Right ventricle myocardium inferior (tissue), 1 donor: Measurements from ENCODE around the gene GALNT1. TPM values are rescaled to one million over a fixed set of nuclear protein-coding genes. Genes with fewer than 3 reads are reported as not detected.
A peak's percentile ranks its signal among the peaks of the same experiment; 100 is the strongest.

Experiments used
- ATAC-seq: fragments of 200-7000 bp; cut with Tn5 transposase; one replicate; pipeline ENCODE4 v1.9.1; 2020; ENCODE audit warnings: mild to moderate bottlenecking, moderate library complexity
- DNase-seq: peaks from one replicate; pipeline ENCODE4 v3.0.0; 2021; ENCODE audit errors: missing footprints
- intact Hi-C: fragments of 100-400 bp; cut with DNase I; formaldehyde crosslinking; loops from one replicate; pipeline ENCODE4 v1.11.0; 2022
- total RNA-seq: library from RNA; stranded (reverse); fragmentation: NEBNext Ultra II Directional; extraction: Animal tissue kit (Norgen Biotek cat#: 25700); gene quantifications from one replicate; pipeline ENCODE4 v1.2.1, GENCODE V29; 2021
- donor health status: DM: no; HTN: yes; CAD: no; lungs with severe emphysema.

The GALNT1 gene
- total RNA-seq, 1 donor from 2014 or later: 53.2 TPM

DNA sequence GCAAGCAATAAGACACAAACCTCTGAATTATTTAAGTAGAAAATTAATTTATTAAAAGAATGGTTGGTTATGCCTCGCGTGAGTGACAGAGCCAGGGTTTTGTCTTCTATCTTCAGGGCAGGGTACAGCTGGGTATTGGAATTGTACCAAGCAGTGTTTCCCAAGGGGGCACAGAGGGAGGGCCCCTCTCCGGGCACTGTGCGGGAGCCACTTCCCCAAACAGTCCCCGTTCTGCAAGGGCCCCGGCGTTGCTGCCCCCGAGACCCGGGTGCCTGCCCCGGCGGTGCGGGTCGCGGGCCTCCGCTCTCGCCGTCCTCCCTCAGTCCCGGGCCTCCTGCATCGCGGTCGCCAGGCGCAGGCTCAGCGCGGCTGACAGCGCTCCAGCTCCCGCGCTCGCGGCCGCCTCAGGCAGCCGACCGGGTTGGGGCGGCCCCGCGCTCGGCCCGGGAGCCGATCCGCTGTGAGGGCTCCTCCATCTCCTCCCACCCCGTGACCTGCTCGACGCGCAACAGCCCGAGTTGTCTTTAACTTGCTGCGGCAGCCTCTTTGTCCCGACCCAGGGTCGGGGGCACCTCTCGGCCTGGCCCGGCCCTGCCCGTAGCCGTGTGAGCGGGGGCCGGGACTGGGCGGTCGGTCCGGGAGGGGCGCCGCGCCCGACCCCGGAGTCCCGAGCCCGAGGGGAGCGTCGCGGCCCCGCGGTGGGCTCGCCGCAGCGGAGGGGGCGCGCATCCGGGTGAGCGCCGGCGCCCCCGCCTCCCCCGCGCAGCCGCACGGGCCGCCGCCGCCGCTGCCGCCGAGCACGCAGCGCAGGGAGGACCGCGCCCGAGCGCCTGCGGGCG lies 620 bp upstream of the GALNT1 start:
- peak; percentile 74 for DNase-seq
- intact Hi-C loops: loop anchor here (2.0 to 5.0 kb wide), 4 partner anchors 38 to 174 kb away; partner anchors contain the start of gene INO80C
- ATAC-seq: peak; percentile 83

- ATAC-seq: no peak
- intact Hi-C loops: loop anchor here (2.0 to 5.0 kb wide), 5 partner anchors 37 to 175 kb away; partner anchors contain the start of gene INO80C
- DNase-seq: peak; percentile 79
These were observed 530 bp downstream of the GALNT1 start for GRCh38 chr18:35581898-35582641.

DNA sequence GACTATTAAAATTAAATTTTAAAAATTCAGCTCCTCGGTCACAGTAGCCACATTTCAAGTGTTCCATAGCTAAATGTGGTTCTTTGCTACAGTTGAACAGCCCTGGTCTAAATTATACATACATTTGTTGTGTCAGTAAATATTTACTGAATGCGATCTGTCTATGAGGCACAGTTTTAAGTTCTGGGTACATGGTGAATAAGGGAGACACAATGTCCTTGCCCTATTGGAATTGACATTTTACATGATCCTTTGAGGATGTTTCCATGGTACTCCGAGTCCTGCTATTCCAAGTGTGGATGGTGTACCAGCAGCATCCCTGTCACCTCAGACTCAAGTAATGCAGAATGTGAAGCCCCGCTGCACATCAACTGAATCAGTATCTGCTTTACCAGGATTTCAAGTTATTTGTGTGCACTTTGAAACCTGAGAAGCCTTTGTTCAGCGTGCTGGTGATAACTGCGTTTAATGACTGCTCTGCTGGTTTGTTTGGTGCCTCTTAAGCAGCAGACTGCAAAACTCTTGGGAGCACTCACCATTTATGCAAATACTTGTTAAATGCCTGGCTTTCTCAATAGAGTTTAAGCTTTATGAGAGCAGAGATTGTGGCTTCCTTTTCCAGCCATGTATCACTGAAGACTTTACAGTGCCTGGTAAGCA lies 1.5 kb downstream of the GALNT1 start:
- no peak for ATAC-seq
- intact Hi-C loops: loop anchor here (2.0 to 5.0 kb wide), 3 partner anchors 61 to 176 kb away; no protein-coding TSS in a partner anchor
- DNase-seq: no peak

GRCh38 chr18:35584735-35585134 lies 3.2 kb downstream of the GALNT1 start:
- DNase-seq (no peak), ATAC-seq (no peak)
- intact Hi-C loops: loop anchor here (5.0 kb wide), 2 partner anchors 62 to 177 kb away; no protein-coding TSS in a partner anchor

- intact Hi-C loops: no loop called here
- ATAC-seq: no peak
- DNase-seq: no peak
These were observed 4.1 kb downstream of the GALNT1 start for GRCh38 chr18:35585608-35586007.

- ATAC-seq: no peak
- intact Hi-C loops: no loop called here
- no peak for DNase-seq
These were observed 6.6 kb downstream of the GALNT1 start for GRCh38 chr18:35588122-35588521.

- no peak for DNase-seq
- intact Hi-C loops: no loop called here
- no peak for ATAC-seq
These were observed 7.5 kb downstream of the GALNT1 start for GRCh38 chr18:35588995-35589394.

DNA sequence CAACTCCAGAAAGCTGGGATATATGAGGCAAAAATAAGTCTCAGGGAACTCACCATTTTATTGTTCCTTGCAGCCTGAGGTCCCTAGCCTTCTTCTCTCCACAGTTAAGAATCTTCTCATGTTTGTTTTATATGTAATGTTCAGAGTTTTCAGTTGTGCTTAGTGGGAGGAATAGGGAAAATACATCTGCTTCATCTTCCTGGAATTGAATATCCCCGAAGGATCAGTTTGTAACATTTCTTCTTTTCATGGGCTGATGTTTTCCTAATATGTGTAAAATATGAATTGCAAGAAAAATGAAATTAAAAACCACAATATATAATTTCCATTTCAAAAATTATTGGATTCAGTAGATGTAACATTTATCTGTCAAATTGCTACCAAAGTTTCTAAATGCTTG lies 8.0 kb downstream of the GALNT1 start:
- ATAC-seq: no peak
- no peak for DNase-seq
- intact Hi-C loops: no loop called here

- DNase-seq: no peak
- intact Hi-C loops: no loop called here
- no peak for ATAC-seq
These were observed 9.4 kb downstream of the GALNT1 start for GRCh38 chr18:35590935-35591334.

- DNase-seq (no peak), ATAC-seq (no peak)
- intact Hi-C loops: no loop called here
These were observed 10.8 kb downstream of the GALNT1 start for GRCh38 chr18:35592298-35592697.

DNA sequence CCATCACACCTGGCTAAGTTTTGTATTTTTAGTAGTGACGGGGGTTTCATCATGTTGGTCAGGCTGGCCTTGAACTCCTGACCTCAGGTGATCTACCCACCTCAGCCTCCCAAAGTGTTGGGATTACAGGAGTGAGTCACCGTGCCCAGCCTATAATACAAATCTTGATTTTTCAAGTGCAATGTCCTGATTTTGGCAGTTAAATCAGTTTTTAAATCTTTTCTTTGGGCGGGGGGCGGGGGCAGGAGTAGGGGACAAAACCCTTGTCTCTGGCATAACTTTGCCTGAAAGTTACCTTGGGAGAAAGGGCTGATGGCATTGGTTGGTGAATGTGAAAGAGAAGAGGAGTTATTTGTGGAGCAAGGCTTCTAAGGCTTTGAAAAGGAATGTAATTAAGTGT lies 12.3 kb downstream of the GALNT1 start:
- ATAC-seq (no peak), DNase-seq (no peak)
- intact Hi-C loops: no loop called here

GRCh38 chr18:35597758-35598157 lies 16.2 kb downstream of the GALNT1 start:
- DNase-seq: no peak
- intact Hi-C loops: no loop called here
- no peak for ATAC-seq

- DNase-seq: no peak
- intact Hi-C loops: no loop called here
These were observed 20.8 kb downstream of the GALNT1 start for GRCh38 chr18:35602193-35602820.

GRCh38 chr18:35603008-35603407 lies 21.5 kb downstream of the GALNT1 start:
- intact Hi-C loops: no loop called here
- ATAC-seq: no peak
- DNase-seq: no peak

More at GRCh38 chr18:35602193-35602820, 20.8 kb downstream of the GALNT1 start:
- ATAC-seq: no peak

- DNase-seq (no peak), ATAC-seq (no peak)
- intact Hi-C loops: no loop called here
These were observed 22.0 kb downstream of the GALNT1 start for GRCh38 chr18:35603528-35603927.

DNA sequence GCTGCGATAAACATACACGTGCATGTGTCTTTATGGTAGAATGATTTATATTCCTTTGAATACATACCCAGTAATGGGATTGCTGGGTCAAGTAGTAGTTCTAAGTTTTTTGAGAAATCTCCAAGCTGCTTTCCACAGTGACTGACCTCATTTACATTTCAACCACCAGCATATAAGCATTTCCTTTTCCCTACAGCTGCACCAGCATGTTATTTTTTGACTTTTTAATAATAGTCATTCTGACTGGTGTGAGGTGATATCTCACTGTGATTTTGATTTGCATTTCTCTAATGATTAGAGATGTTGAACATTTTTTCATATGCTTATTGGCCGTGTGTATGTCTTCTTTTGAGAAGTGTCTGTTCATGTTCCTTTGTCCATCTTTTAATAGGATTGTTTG lies 22.8 kb downstream of the GALNT1 start:
- ATAC-seq (no peak), DNase-seq (no peak)
- intact Hi-C loops: no loop called here

GRCh38 chr18:35605686-35606417 lies 24.3 kb downstream of the GALNT1 start:
- ATAC-seq (no peak), DNase-seq (no peak)
- intact Hi-C loops: no loop called here

- ATAC-seq (no peak), DNase-seq (no peak)
- intact Hi-C loops: no loop called here
These were observed 27.7 kb downstream of the GALNT1 start for GRCh38 chr18:35609236-35609635.
